BLaER1 (cell line): ENCODE results near the gene BAIAP2L1.

ENCODE experiments used
- H3K27ac ChIP-seq: shearing (Covaris generic); formaldehyde crosslinking; 2 replicates; pipeline ENCODE4 v1.8.1; 2022
- H3K27me3 ChIP-seq: shearing (Covaris generic); formaldehyde crosslinking; 2 replicates; pipeline ENCODE4 v1.8.1; 2022
- H3K36me3 ChIP-seq: shearing (Covaris generic); formaldehyde crosslinking; 2 replicates; pipeline ENCODE4 v1.8.1; 2022
- H3K4me1 ChIP-seq: shearing (Covaris generic); formaldehyde crosslinking; 2 replicates; pipeline ENCODE4 v1.8.1; 2022
- H3K4me2 ChIP-seq: shearing (Covaris generic); formaldehyde crosslinking; 2 replicates; pipeline ENCODE4 v1.8.1; 2022
- H3K4me3 ChIP-seq: shearing (Covaris generic); formaldehyde crosslinking; 2 replicates; pipeline ENCODE4 v1.8.1; 2022
- H3K9ac ChIP-seq: shearing (Covaris generic); formaldehyde crosslinking; 2 replicates; pipeline ENCODE4 v1.8.1; 2022
- H3K9me3 ChIP-seq: shearing (Covaris generic); formaldehyde crosslinking; 2 replicates; pipeline ENCODE4 v1.8.1; 2022
- H4K20me1 ChIP-seq: shearing (Covaris generic); formaldehyde crosslinking; 2 replicates; pipeline ENCODE4 v1.8.1; 2022
- Cebpa-rat ChIP-seq: shearing (Covaris generic); IDR thresholded peaks from 2 replicates; pipeline ENCODE4 v1.8.1; 2022

BAIAP2L1 gene

GRCh38 chr7:98289333-98289875 lies 111.5 kb downstream of the BAIAP2L1 start:
- peaks cover 79% of the 10 kb centered on the region for H3K36me3 ChIP-seq
- H3K9me3 ChIP-seq: no peaks in the 10 kb centered on the region
- TF ChIP-seq Cebpa-rat: no peak
- H3K27me3 ChIP-seq: no peaks in the 10 kb centered on the region
- peak overlapping the region; percentile 65 for H3K4me2 ChIP-seq
- no peak overlapping the region for H3K4me3 ChIP-seq
- H3K27ac ChIP-seq: peak overlapping the region; percentile 64
- peak overlapping the region; percentile 50 for H3K9ac ChIP-seq
- H4K20me1 ChIP-seq: peaks cover 99% of the 10 kb centered on the region
- H3K4me1 ChIP-seq: peaks cover 70% of the 10 kb centered on the region

GRCh38 chr7:98288064-98288823 lies 112.6 kb downstream of the BAIAP2L1 start:
- peak overlapping the region; percentile 23 for H3K27ac ChIP-seq
- H3K4me2 ChIP-seq: peak overlapping the region; percentile 65
- no peaks in the 10 kb centered on the region for H3K9me3 ChIP-seq
- H3K9ac ChIP-seq: peak overlapping the region; percentile 46; the same call in 1 of the 2 replicates
- H4K20me1 ChIP-seq: peaks cover 100% of the 10 kb centered on the region
- H3K4me1 ChIP-seq: peaks cover 70% of the 10 kb centered on the region
- TF ChIP-seq Cebpa-rat: no peak
- peaks cover 80% of the 10 kb centered on the region for H3K36me3 ChIP-seq
- H3K27me3 ChIP-seq: no peaks in the 10 kb centered on the region
- no peak overlapping the region for H3K4me3 ChIP-seq

GRCh38 chr7:98287486-98287959 lies 113.4 kb downstream of the BAIAP2L1 start:
- Histone ChIP-seq H3K27ac (peak overlapping the region; percentile 23; the same call in 1 of the 2 replicates), H3K36me3 (peaks cover 72% of the 10 kb centered on the region), H3K9ac (peak overlapping the region; percentile 46; the same call in 1 of the 2 replicates), H3K27me3 (no peaks in the 10 kb centered on the region), H4K20me1 (peaks cover 100% of the 10 kb centered on the region), H3K4me2 (peak overlapping the region; percentile 65), H3K4me1 (peaks cover 75% of the 10 kb centered on the region), H3K9me3 (no peaks in the 10 kb centered on the region), H3K4me3 (no peak overlapping the region)
- no peak for TF ChIP-seq Cebpa-rat

- no peak for TF ChIP-seq Cebpa-rat
- Histone ChIP-seq H3K9me3 (no peaks in the 10 kb centered on the region), H3K4me2 (peak overlapping the region; percentile 99), H3K36me3 (peaks cover 66% of the 10 kb centered on the region), H3K4me3 (no peak overlapping the region), H3K4me1 (peaks cover 79% of the 10 kb centered on the region), H3K27me3 (no peaks in the 10 kb centered on the region), H3K9ac (0 out of 2 replicates have a peak overlapping the region, but pooled peaks have one; percentile 46), H4K20me1 (peaks cover 99% of the 10 kb centered on the region), H3K27ac (0 out of 2 replicates have a peak overlapping the region, but pooled peaks have one; percentile 13)
These were observed 114.0 kb downstream of the BAIAP2L1 start for GRCh38 chr7:98286701-98287485.

- Histone ChIP-seq H3K4me2 (peak overlapping the region; percentile 99), H3K4me3 (no peak overlapping the region), H3K36me3 (peaks cover 58% of the 10 kb centered on the region), H3K9ac (0 out of 2 replicates have a peak overlapping the region, but pooled peaks have one; percentile 15), H3K27ac (peak overlapping the region; percentile 63; the same call in 1 of the 2 replicates), H3K27me3 (no peaks in the 10 kb centered on the region), H3K4me1 (peaks cover 79% of the 10 kb centered on the region), H4K20me1 (peaks cover 91% of the 10 kb centered on the region), H3K9me3 (no peaks in the 10 kb centered on the region)
- no peak for TF ChIP-seq Cebpa-rat
These were observed 114.8 kb downstream of the BAIAP2L1 start for GRCh38 chr7:98286093-98286539.

GRCh38 chr7:98285157-98286092 lies 115.5 kb downstream of the BAIAP2L1 start:
- Histone ChIP-seq H3K4me1 (peaks cover 84% of the 10 kb centered on the region), H3K9ac (peak overlapping the region; percentile 89), H3K27ac (peak overlapping the region; percentile 63)

GRCh38 chr7:98284335-98285036 lies 116.4 kb downstream of the BAIAP2L1 start:
- H3K4me2 ChIP-seq: peak overlapping the region; percentile 99
- no peaks in the 10 kb centered on the region for H3K9me3 ChIP-seq
- no peaks in the 10 kb centered on the region for H3K27me3 ChIP-seq
- peak overlapping the region; percentile 89 for H3K9ac ChIP-seq
- peaks cover 52% of the 10 kb centered on the region for H3K36me3 ChIP-seq
- no peak for TF ChIP-seq Cebpa-rat
- peaks cover 75% of the 10 kb centered on the region for H4K20me1 ChIP-seq
- H3K27ac ChIP-seq: peak overlapping the region; percentile 63
- peaks cover 81% of the 10 kb centered on the region for H3K4me1 ChIP-seq
- H3K4me3 ChIP-seq: peak overlapping the region; percentile 53

More at GRCh38 chr7:98285157-98286092, 115.5 kb downstream of the BAIAP2L1 start:
- H3K36me3 ChIP-seq: peaks cover 52% of the 10 kb centered on the region
- H3K9me3 ChIP-seq: no peaks in the 10 kb centered on the region
- peak overlapping the region; percentile 99 for H3K4me2 ChIP-seq
- no peak overlapping the region for H3K4me3 ChIP-seq
- H4K20me1 ChIP-seq: peaks cover 84% of the 10 kb centered on the region
- no peaks in the 10 kb centered on the region for H3K27me3 ChIP-seq
- TF ChIP-seq Cebpa-rat: no peak

- TF ChIP-seq Cebpa-rat: no peak
- H3K36me3 ChIP-seq: peaks cover 47% of the 10 kb centered on the region
- H3K9ac ChIP-seq: peak overlapping the region; percentile 89
- peak overlapping the region; percentile 99 for H3K4me2 ChIP-seq
- H3K4me1 ChIP-seq: peaks cover 80% of the 10 kb centered on the region
- H4K20me1 ChIP-seq: peaks cover 68% of the 10 kb centered on the region
- peak overlapping the region; percentile 63 for H3K27ac ChIP-seq
- H3K4me3 ChIP-seq: peak overlapping the region; percentile 53
- H3K27me3 ChIP-seq: no peaks in the 10 kb centered on the region
- no peaks in the 10 kb centered on the region for H3K9me3 ChIP-seq
These were observed 117.0 kb downstream of the BAIAP2L1 start for GRCh38 chr7:98283887-98284222.
